Measurements from ENCODE around the gene POLR3F.

Gene POLR3F

DNA sequence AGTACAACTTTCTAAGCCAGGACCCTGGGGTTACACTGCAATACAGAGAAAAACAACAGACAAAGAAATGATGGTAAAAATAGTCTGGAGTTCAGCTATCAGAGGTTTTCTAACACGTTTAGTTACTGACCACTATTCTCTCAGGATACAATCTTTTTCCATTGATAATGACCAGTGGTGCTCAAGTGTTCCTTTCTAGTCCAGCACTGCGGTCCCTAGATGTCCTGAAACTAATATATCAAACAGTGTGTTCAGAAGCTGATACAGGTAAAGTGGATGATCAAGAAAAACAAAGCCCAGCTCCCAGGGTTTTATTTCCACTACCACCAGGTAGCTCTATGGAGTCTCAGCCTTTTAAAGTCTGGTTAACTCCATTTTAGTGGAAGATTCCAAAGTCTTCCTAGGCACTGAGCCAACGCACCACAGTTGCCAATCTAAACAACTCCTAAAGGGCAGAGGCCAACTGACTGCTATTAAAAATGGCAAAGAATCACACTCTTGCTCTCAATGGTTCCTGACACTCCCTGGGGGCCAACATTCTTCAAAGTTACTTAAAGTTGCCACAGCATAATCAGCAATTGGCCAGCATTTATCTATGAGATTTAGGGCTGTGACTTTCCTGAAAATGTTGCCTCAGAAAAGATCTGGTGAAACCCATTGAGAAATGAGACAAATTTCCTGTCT is 38.6 kb upstream of the POLR3F start:
- DNase-seq (ENCODE audit: low read depth in 1 of 2, low spot score in 1 of 2) = no peak
- no peak overlapping the region for H3K4me3 ChIP-seq (replicated peaks; ENCODE audit: insufficient read depth, low read length)
- TF ChIP-seq GABPA (IDR thresholded peaks at IDR 0.05; ENCODE audit: low read depth) (no peak), SPI1 (IDR thresholded peaks at IDR 0.05; ENCODE audit: borderline replicate concordance, low read depth) (no peak), POLR2AphosphoS5 (IDR thresholded peaks at IDR 0.05; ENCODE audit: low read depth) (no peak)
- TF ChIP-seq, protein P1, sequence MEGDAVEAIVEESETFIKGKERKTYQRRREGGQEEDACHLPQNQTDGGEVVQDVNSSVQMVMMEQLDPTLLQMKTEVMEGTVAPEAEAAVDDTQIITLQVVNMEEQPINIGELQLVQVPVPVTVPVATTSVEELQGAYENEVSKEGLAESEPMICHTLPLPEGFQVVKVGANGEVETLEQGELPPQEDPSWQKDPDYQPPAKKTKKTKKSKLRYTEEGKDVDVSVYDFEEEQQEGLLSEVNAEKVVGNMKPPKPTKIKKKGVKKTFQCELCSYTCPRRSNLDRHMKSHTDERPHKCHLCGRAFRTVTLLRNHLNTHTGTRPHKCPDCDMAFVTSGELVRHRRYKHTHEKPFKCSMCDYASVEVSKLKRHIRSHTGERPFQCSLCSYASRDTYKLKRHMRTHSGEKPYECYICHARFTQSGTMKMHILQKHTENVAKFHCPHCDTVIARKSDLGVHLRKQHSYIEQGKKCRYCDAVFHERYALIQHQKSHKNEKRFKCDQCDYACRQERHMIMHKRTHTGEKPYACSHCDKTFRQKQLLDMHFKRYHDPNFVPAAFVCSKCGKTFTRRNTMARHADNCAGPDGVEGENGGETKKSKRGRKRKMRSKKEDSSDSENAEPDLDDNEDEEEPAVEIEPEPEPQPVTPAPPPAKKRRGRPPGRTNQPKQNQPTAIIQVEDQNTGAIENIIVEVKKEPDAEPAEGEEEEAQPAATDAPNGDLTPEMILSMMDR (IDR thresholded peaks at IDR 0.05; ENCODE audit: insufficient read depth, low read length) = no peak
- TF ChIP-seq, protein P2, sequence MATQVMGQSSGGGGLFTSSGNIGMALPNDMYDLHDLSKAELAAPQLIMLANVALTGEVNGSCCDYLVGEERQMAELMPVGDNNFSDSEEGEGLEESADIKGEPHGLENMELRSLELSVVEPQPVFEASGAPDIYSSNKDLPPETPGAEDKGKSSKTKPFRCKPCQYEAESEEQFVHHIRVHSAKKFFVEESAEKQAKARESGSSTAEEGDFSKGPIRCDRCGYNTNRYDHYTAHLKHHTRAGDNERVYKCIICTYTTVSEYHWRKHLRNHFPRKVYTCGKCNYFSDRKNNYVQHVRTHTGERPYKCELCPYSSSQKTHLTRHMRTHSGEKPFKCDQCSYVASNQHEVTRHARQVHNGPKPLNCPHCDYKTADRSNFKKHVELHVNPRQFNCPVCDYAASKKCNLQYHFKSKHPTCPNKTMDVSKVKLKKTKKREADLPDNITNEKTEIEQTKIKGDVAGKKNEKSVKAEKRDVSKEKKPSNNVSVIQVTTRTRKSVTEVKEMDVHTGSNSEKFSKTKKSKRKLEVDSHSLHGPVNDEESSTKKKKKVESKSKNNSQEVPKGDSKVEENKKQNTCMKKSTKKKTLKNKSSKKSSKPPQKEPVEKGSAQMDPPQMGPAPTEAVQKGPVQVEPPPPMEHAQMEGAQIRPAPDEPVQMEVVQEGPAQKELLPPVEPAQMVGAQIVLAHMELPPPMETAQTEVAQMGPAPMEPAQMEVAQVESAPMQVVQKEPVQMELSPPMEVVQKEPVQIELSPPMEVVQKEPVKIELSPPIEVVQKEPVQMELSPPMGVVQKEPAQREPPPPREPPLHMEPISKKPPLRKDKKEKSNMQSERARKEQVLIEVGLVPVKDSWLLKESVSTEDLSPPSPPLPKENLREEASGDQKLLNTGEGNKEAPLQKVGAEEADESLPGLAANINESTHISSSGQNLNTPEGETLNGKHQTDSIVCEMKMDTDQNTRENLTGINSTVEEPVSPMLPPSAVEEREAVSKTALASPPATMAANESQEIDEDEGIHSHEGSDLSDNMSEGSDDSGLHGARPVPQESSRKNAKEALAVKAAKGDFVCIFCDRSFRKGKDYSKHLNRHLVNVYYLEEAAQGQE (IDR thresholded peaks at IDR 0.05; ENCODE audit: insufficient replicate concordance, low read depth) = no peak
- no peaks in the 10 kb centered on the region for H3K27me3 ChIP-seq (ENCODE audit: insufficient read depth, poor library complexity, severe bottlenecking)
- no peak overlapping the region for H3K27ac ChIP-seq (replicated peaks)

DNA sequence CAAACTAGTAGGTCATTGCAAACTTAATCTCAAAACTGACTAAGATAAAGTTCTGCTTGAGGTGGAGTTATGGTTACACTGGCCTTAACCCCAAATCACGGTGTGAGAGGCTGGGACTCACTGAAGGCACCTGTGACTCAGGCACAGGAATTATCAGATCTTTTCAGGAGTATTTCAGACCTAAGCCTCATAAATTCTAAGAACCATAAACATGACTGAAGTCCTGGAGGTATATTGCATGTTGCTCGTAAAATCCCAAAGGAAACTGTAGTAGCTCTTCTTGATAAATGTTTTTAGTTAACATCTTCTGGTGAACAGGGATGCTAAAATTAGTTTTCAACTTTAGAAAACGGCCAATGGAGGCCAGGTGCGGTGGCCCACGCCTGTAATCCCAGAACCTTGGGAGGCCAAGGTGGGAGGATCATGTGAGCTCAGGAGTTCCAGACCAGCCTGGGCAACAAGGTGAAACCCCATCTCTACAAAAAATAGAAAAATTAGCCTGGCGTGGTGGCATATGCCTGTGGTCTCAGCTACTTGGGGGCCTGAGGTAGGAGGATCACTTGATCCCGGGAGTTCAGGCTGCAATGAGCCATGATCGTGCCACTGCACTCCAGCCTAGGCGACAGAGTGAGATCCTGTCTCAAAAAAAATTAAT is 36.9 kb upstream of the POLR3F start:
- no peak for DNase-seq (ENCODE audit: low read depth in 1 of 2, low spot score in 1 of 2)
- Histone ChIP-seq H3K4me3 (replicated peaks; ENCODE audit: insufficient read depth, low read length) (no peak overlapping the region), H3K27me3 (ENCODE audit: insufficient read depth, poor library complexity, severe bottlenecking) (no peaks in the 10 kb centered on the region), H3K27ac (replicated peaks) (no peak overlapping the region)
- no peak for TF ChIP-seq SPI1 (IDR thresholded peaks at IDR 0.05; ENCODE audit: borderline replicate concordance, low read depth)
- TF ChIP-seq, protein P2 (IDR thresholded peaks at IDR 0.05; ENCODE audit: insufficient replicate concordance, low read depth) = no peak
- TF ChIP-seq GABPA (IDR thresholded peaks at IDR 0.05; ENCODE audit: low read depth) = no peak
- TF ChIP-seq, protein P1 (IDR thresholded peaks at IDR 0.05; ENCODE audit: insufficient read depth, low read length) = no peak
- no peak for TF ChIP-seq POLR2AphosphoS5 (IDR thresholded peaks at IDR 0.05; ENCODE audit: low read depth)

DNA sequence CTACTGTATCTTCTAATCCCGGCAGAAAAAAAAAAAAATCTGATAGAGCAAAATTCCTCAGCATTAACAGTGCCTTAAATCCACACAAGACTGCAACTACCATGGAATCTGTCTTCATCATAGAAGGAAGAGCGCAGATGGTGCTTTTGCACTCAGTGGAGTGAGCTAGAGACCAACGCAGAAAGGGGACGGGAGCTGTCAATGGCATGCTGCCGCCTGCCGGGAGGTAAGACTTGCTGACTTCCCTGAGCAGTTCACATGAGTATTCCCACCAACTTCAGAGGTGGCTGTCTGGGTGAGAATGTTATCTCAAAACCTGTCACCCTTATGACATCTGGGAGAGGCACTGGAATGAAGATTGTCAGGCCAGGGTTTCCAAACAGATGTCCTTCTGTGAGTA is 36.0 kb upstream of the POLR3F start:
- Histone ChIP-seq H3K27ac (replicated peaks) (no peak overlapping the region), H3K4me3 (replicated peaks; ENCODE audit: insufficient read depth, low read length) (no peak overlapping the region), H3K27me3 (ENCODE audit: insufficient read depth, poor library complexity, severe bottlenecking) (no peaks in the 10 kb centered on the region)
- no peak for TF ChIP-seq POLR2AphosphoS5 (IDR thresholded peaks at IDR 0.05; ENCODE audit: low read depth)
- TF ChIP-seq, protein P1 (IDR thresholded peaks at IDR 0.05; ENCODE audit: insufficient read depth, low read length) = no peak
- TF ChIP-seq, protein P2 (IDR thresholded peaks at IDR 0.05; ENCODE audit: insufficient replicate concordance, low read depth) = no peak
- DNase-seq (ENCODE audit: low read depth in 1 of 2, low spot score in 1 of 2) = no peak
